ENCODE results near the gene KRT13. TPM values are rescaled to one million over a fixed set of nuclear protein-coding genes. Genes with fewer than 3 reads are reported as not detected.

The KRT13 gene
- total RNA-seq, 1 experiment from 2014 or later = not detected

GRCh38 chr17:41549596-41550039, 44.2 kb upstream of the KRT13 start (continued):
- TF ChIP-seq ZNF281 (CRISPR knock-in tag; IDR thresholded peaks at IDR 0.05) = no peak
- no peak for TF ChIP-seq RORB (CRISPR knock-in tag; IDR thresholded peaks at IDR 0.05)
- TF ChIP-seq GTF2I (CRISPR knock-in tag; conservative IDR thresholded peaks at IDR 0.05) = no peak
- no peak for TF ChIP-seq ZNF671 (CRISPR knock-in tag; IDR thresholded peaks at IDR 0.05)
- no peak for TF ChIP-seq ZMAT4 (CRISPR knock-in tag; IDR thresholded peaks at IDR 0.05)
- no peak for TF ChIP-seq FOXP4 (CRISPR knock-in tag; IDR thresholded peaks at IDR 0.05)
- TF ChIP-seq HMGXB4 (CRISPR knock-in tag; IDR thresholded peaks at IDR 0.05) = no peak
- TF ChIP-seq EMX1 (CRISPR knock-in tag; IDR thresholded peaks at IDR 0.05) = no peak
- TF ChIP-seq PREB (CRISPR knock-in tag; IDR thresholded peaks at IDR 0.05; ENCODE audit: borderline replicate concordance) = no peak
- TF ChIP-seq NFE2L1 (CRISPR knock-in tag; IDR thresholded peaks at IDR 0.05) = no peak
- TF ChIP-seq ZNF416 (CRISPR knock-in tag; IDR thresholded peaks at IDR 0.05) = no peak
- no peak for TF ChIP-seq ATF6 (CRISPR knock-in tag; IDR thresholded peaks at IDR 0.05)

GRCh38 chr17:41548844-41549595, 43.6 kb upstream of the KRT13 start:
- ATAC-seq (peak; percentile 89), DNase-seq (ENCODE audit: low spot score) (peak; percentile 91)
- peaks cover 3% of the 10 kb centered on the region for H3K36me3 Mint-ChIP-seq
- 0 out of 2 replicates have a peak overlapping the region, but pooled peaks have one; percentile 65 for H3K27ac Mint-ChIP-seq
- H3K4me1 Mint-ChIP-seq = peaks cover 26% of the 10 kb centered on the region
- CTCF ChIA-PET = interaction anchor here (0.6 to 9.6 kb wide), 120 partner anchors 8 to 934 kb away, joined by 3 to 380 read pairs (median 6); partner anchors contain the start of genes CAVIN1, EIF1, JUP and KRT13
- peak overlapping the region; percentile 47; the same call in 1 of the 2 replicates for H3K4me3 Mint-ChIP-seq
- peaks cover 5% of the 10 kb centered on the region for H3K27me3 Mint-ChIP-seq (ENCODE audit: low read depth)
- H3K9me3 Mint-ChIP-seq = peaks cover 9% of the 10 kb centered on the region
- POLR2A ChIA-PET = interaction anchor here (0.5 to 2.6 kb wide), 7 partner anchors 10 to 1765 kb away, joined by 3 to 22 read pairs (median 4); partner anchors contain the start of gene KRT19
- TF ChIP-seq ZNF263 (CRISPR knock-in tag; IDR thresholded peaks at IDR 0.05; ENCODE audit: low read depth) (no peak), ZBTB21 (CRISPR knock-in tag; IDR thresholded peaks at IDR 0.05; ENCODE audit: borderline replicate concordance) (no peak), TEAD1 (CRISPR knock-in tag; IDR thresholded peaks at IDR 0.05) (no peak), MLX (CRISPR knock-in tag; IDR thresholded peaks at IDR 0.05) (peak; percentile 75; the same call in 1 of the 2 replicates), ZNF317 (CRISPR knock-in tag; IDR thresholded peaks at IDR 0.05; ENCODE audit: borderline replicate concordance, low read depth) (peak; percentile 22; the same call in 1 of the 2 replicates), E2F1 (CRISPR knock-in tag; IDR thresholded peaks at IDR 0.05) (no peak), NFATC4 (CRISPR knock-in tag; IDR thresholded peaks at IDR 0.05) (no peak), CTCF (IDR thresholded peaks at IDR 0.05) (peak; percentile 80), RORB (CRISPR knock-in tag; IDR thresholded peaks at IDR 0.05) (no peak)
